ENCODE data around the gene ANKRD13C.

GRCh38 chr1:70403759-70404158, 49.2 kb upstream of the ANKRD13C start:
- no peak for TF ChIP-seq RAD21 (IDR thresholded peaks at IDR 0.05; ENCODE audit: low read depth)
- TF ChIP-seq EP300 (IDR thresholded peaks at IDR 0.05; ENCODE audit: borderline replicate concordance): no peak
- TF ChIP-seq, protein P1, sequence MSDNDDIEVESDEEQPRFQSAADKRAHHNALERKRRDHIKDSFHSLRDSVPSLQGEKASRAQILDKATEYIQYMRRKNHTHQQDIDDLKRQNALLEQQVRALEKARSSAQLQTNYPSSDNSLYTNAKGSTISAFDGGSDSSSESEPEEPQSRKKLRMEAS (IDR thresholded peaks at IDR 0.05): no peak

All from Ishikawa (cell line).